GM23338 (cell line): ENCODE results near the gene CLSTN2. TPM values are rescaled to one million over a fixed set of nuclear protein-coding genes. Genes with fewer than 3 reads are reported as not detected.

Experiments
- ATAC-seq: fragments of 200-7000 bp; cut with Tn5 transposase; 3 replicates; pipeline ENCODE4 v1.9.1; 2020
- DNase-seq: peaks from one replicate; pipeline ENCODE4 v3.0.0-alpha.2; 2015; ENCODE audit warnings: low spot score
- H2AFZ ChIP-seq: fragments of 200-600 bp; sonication (generic); 2 replicates; pipeline ENCODE4 v1.8.0; 2016; ENCODE audit warnings: antibody characterized with exemption, mild to moderate bottlenecking, moderate library complexity
- H3F3A ChIP-seq: fragments of 200-600 bp; sonication (generic); replicated peaks from 2 replicates; pipeline ENCODE4 v1.8.0; 2017; ENCODE audit warnings: antibody characterized with exemption, mixed run types, low read depth
- H3K27ac ChIP-seq: fragments of 200-600 bp; sonication (generic); 2 replicates; pipeline ENCODE4 v1.6.1; 2016; ENCODE audit warnings: low read depth
- H3K27me3 ChIP-seq: fragments of 200-600 bp; sonication (generic); 2 replicates; pipeline ENCODE4 v1.8.0; 2016; ENCODE audit warnings: mild to moderate bottlenecking, mixed run types, moderate library complexity; ENCODE audit not compliant: insufficient read depth
- H3K36me3 ChIP-seq: fragments of 200-600 bp; sonication (generic); 2 replicates; pipeline ENCODE4 v1.8.0; 2016; ENCODE audit warnings: mild to moderate bottlenecking; ENCODE audit not compliant: insufficient read depth
- H3K4me1 ChIP-seq: fragments of 200-600 bp; sonication (generic); 2 replicates; pipeline ENCODE4 v1.8.0; 2016; ENCODE audit warnings: mild to moderate bottlenecking, moderate library complexity; ENCODE audit not compliant: insufficient read depth
- H3K4me2 ChIP-seq: fragments of 200-600 bp; sonication (generic); 2 replicates; pipeline ENCODE4 v1.7.1; 2017; ENCODE audit warnings: mixed run types
- H3K4me3 ChIP-seq: fragments of 200-600 bp; sonication (generic); 2 replicates; pipeline ENCODE4 v1.6.1; 2016; ENCODE audit warnings: mixed run types
- H3K79me2 ChIP-seq: fragments of 200-600 bp; sonication (generic); replicated peaks from 2 replicates; pipeline ENCODE4 v1.8.0; 2017; ENCODE audit warnings: mild to moderate bottlenecking; ENCODE audit not compliant: insufficient read depth
- H3K9me2 ChIP-seq: fragments of 200-600 bp; sonication (generic); 2 replicates; pipeline ENCODE4 v1.8.0; 2017; ENCODE audit not compliant: insufficient read depth
- H4K20me1 ChIP-seq: fragments of 200-600 bp; sonication (generic); replicated peaks from 2 replicates; pipeline ENCODE4 v1.8.0; 2017; ENCODE audit warnings: mild to moderate bottlenecking; ENCODE audit not compliant: insufficient read depth
- H3K27ac Mint-ChIP-seq: 2 replicates; pipeline ENCODE4 v1.8.0; 2020; ENCODE audit warnings: inconsistent platforms, mild to moderate bottlenecking, moderate library complexity, mixed read lengths
- H3K27me3 Mint-ChIP-seq: 3 replicates; pipeline ENCODE4 v1.8.0; 2022; ENCODE audit warnings: low read depth, mild to moderate bottlenecking, moderate library complexity, mixed read lengths, inconsistent platforms; ENCODE audit not compliant: insufficient read depth, poor library complexity
- H3K36me3 Mint-ChIP-seq: 3 replicates; pipeline ENCODE4 v1.8.0; 2021; ENCODE audit warnings: low read depth, mild to moderate bottlenecking, inconsistent platforms, moderate library complexity, mixed read lengths
- H3K4me1 Mint-ChIP-seq: 3 replicates; pipeline ENCODE4 v1.8.0; 2020; ENCODE audit warnings: mild to moderate bottlenecking, inconsistent platforms, mixed read lengths
- H3K4me3 Mint-ChIP-seq: 3 replicates; pipeline ENCODE4 v1.8.0; 2021; ENCODE audit warnings: moderate library complexity, mild to moderate bottlenecking, inconsistent platforms, mixed read lengths
- H3K9me3 Mint-ChIP-seq: 3 replicates; pipeline ENCODE4 v1.8.0; 2020; ENCODE audit warnings: moderate library complexity, mild to moderate bottlenecking, inconsistent platforms, mixed read lengths
- NANOG ChIP-seq: IDR thresholded peaks from 2 replicates; pipeline ENCODE4 v1.6.1; 2016; ENCODE audit warnings: antibody characterized with exemption, borderline replicate concordance
- POLR2AphosphoS5 ChIP-seq: IDR thresholded peaks from 2 replicates; pipeline ENCODE4 v1.6.1; 2016; ENCODE audit warnings: antibody characterized with exemption, low read depth
- STAT1 ChIP-seq: IDR thresholded peaks from one replicate; pipeline ENCODE4 v1.6.1; 2016; ENCODE audit warnings: antibody characterized with exemption; ENCODE audit not compliant: unreplicated experiment
- ZNF114 ChIP-seq: fragments of 250-450 bp; sonication (Bioruptor Pico); IDR thresholded peaks from 2 replicates; pipeline ENCODE4 v1.5.0; 2020; ENCODE audit warnings: mild to moderate bottlenecking, moderate library complexity
- ZNF331 ChIP-seq: fragments of 250-450 bp; sonication (Bioruptor Pico); IDR thresholded peaks from 2 replicates; pipeline ENCODE4 v1.5.0; 2020; ENCODE audit warnings: low read depth, mild to moderate bottlenecking, moderate library complexity
- polyA plus RNA-seq: library from polyadenylated mRNA; unstranded; fragments of >200 nt; fragmentation: Nextera tagmentation; extraction: Ambion mirVana; gene quantifications from 2 replicates; pipeline ENCODE4 v1.2.1, GENCODE V29; 2016
- total RNA-seq: library from RNA; depleted of rRNA; stranded (reverse); fragments of >200 nt; shearing (Covaris generic); gene quantifications from 2 replicates; pipeline ENCODE4 v1.2.3, GENCODE V29; 2014
- TF ChIP-seq, protein P1 (sequence below): IDR thresholded peaks from one replicate; pipeline ENCODE4 v1.6.1; 2018; ENCODE audit warnings: antibody characterized with exemption; ENCODE audit not compliant: unreplicated experiment
- TF ChIP-seq, protein P2 (sequence below): fragments of 250-450 bp; sonication (Bioruptor Pico); IDR thresholded peaks from 2 replicates; pipeline ENCODE4 v1.5.0; 2020; ENCODE audit warnings: mild to moderate bottlenecking, moderate library complexity
- TF ChIP-seq, protein P3 (sequence below): IDR thresholded peaks from 2 replicates; pipeline ENCODE4 v1.6.1; 2016; ENCODE audit warnings: antibody characterized with exemption

CLSTN2 gene
- total and polyA plus RNA-seq, 2 experiments from 2014 or later = 0.11 to 0.83 TPM

DNA sequence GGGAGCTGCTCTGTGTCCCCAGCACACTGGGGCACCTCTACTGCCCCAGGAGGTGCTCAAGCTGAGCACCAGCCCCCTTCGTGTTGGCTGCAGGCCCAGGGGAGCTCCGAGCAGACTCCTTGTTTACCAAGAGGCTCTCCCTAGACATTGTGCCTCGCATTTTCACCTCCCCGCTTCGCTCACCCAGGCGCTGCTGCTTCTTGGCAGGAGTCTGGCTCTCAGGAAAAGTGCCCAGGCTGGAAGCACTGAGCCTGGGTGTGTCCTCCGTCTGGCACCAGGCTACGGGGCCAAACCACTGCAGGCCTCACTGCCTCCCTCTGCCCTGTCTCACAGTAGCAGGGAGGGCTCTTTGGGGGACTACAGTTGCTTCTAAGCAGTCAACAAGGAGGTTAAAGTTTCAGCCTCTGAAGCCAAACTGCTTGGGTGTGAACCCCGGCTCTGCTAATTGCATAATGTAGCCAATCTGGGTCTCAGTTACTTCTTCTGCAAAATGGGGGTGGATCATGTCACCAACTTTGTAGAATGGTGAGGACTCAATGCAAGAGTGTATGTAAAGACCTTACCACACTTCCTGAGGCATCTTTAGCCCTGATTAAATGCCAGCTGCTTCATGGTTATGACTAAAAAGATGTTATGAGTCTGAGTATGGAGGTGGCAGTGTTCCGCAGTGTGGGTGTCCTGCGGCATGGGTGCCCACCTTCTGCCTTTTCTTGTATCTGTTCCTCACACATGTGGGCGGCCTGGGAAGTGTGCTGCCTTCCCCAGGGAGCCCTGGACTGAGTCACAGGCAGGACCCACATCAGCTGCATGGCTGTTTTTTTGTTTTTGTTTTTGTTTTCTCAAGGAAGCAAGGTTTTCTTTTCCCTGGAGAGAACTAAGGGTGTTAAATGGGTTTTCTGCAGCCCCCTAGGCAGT, 88.9 kb downstream of the CLSTN2 start:
- TF ChIP-seq, protein P1, sequence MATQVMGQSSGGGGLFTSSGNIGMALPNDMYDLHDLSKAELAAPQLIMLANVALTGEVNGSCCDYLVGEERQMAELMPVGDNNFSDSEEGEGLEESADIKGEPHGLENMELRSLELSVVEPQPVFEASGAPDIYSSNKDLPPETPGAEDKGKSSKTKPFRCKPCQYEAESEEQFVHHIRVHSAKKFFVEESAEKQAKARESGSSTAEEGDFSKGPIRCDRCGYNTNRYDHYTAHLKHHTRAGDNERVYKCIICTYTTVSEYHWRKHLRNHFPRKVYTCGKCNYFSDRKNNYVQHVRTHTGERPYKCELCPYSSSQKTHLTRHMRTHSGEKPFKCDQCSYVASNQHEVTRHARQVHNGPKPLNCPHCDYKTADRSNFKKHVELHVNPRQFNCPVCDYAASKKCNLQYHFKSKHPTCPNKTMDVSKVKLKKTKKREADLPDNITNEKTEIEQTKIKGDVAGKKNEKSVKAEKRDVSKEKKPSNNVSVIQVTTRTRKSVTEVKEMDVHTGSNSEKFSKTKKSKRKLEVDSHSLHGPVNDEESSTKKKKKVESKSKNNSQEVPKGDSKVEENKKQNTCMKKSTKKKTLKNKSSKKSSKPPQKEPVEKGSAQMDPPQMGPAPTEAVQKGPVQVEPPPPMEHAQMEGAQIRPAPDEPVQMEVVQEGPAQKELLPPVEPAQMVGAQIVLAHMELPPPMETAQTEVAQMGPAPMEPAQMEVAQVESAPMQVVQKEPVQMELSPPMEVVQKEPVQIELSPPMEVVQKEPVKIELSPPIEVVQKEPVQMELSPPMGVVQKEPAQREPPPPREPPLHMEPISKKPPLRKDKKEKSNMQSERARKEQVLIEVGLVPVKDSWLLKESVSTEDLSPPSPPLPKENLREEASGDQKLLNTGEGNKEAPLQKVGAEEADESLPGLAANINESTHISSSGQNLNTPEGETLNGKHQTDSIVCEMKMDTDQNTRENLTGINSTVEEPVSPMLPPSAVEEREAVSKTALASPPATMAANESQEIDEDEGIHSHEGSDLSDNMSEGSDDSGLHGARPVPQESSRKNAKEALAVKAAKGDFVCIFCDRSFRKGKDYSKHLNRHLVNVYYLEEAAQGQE = no peak
- no peak for TF ChIP-seq ZNF114
- TF ChIP-seq, protein P2, sequence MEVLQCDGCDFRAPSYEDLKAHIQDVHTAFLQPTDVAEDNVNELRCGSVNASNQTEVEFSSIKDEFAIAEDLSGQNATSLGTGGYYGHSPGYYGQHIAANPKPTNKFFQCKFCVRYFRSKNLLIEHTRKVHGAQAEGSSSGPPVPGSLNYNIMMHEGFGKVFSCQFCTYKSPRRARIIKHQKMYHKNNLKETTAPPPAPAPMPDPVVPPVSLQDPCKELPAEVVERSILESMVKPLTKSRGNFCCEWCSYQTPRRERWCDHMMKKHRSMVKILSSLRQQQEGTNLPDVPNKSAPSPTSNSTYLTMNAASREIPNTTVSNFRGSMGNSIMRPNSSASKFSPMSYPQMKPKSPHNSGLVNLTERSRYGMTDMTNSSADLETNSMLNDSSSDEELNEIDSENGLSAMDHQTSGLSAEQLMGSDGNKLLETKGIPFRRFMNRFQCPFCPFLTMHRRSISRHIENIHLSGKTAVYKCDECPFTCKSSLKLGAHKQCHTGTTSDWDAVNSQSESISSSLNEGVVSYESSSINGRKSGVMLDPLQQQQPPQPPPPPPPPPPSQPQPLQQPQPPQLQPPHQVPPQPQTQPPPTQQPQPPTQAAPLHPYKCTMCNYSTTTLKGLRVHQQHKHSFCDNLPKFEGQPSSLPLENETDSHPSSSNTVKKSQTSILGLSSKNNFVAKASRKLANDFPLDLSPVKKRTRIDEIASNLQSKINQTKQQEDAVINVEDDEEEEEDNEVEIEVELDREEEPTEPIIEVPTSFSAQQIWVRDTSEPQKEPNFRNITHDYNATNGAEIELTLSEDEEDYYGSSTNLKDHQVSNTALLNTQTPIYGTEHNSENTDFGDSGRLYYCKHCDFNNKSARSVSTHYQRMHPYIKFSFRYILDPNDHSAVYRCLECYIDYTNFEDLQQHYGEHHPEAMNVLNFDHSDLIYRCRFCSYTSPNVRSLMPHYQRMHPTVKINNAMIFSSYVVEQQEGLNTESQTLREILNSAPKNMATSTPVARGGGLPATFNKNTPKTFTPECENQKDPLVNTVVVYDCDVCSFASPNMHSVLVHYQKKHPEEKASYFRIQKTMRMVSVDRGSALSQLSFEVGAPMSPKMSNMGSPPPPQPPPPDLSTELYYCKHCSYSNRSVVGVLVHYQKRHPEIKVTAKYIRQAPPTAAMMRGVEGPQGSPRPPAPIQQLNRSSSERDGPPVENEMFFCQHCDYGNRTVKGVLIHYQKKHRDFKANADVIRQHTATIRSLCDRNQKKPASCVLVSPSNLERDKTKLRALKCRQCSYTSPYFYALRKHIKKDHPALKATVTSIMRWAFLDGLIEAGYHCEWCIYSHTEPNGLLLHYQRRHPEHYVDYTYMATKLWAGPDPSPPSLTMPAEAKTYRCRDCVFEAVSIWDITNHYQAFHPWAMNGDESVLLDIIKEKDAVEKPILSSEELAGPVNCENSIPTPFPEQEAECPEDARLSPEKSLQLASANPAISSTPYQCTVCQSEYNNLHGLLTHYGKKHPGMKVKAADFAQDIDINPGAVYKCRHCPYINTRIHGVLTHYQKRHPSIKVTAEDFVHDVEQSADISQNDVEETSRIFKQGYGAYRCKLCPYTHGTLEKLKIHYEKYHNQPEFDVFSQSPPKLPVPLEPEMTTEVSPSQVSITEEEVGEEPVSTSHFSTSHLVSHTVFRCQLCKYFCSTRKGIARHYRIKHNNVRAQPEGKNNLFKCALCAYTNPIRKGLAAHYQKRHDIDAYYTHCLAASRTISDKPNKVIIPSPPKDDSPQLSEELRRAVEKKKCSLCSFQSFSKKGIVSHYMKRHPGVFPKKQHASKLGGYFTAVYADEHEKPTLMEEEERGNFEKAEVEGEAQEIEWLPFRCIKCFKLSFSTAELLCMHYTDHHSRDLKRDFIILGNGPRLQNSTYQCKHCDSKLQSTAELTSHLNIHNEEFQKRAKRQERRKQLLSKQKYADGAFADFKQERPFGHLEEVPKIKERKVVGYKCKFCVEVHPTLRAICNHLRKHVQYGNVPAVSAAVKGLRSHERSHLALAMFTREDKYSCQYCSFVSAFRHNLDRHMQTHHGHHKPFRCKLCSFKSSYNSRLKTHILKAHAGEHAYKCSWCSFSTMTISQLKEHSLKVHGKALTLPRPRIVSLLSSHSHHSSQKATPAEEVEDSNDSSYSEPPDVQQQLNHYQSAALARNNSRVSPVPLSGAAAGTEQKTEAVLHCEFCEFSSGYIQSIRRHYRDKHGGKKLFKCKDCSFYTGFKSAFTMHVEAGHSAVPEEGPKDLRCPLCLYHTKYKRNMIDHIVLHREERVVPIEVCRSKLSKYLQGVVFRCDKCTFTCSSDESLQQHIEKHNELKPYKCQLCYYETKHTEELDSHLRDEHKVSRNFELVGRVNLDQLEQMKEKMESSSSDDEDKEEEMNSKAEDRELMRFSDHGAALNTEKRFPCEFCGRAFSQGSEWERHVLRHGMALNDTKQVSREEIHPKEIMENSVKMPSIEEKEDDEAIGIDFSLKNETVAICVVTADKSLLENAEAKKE (CRISPR knock-in tag) = no peak
- no peak for TF ChIP-seq ZNF331 (CRISPR knock-in tag)
- TF ChIP-seq STAT1 = no peak
- no peak for TF ChIP-seq POLR2AphosphoS5
- TF ChIP-seq, protein P3, sequence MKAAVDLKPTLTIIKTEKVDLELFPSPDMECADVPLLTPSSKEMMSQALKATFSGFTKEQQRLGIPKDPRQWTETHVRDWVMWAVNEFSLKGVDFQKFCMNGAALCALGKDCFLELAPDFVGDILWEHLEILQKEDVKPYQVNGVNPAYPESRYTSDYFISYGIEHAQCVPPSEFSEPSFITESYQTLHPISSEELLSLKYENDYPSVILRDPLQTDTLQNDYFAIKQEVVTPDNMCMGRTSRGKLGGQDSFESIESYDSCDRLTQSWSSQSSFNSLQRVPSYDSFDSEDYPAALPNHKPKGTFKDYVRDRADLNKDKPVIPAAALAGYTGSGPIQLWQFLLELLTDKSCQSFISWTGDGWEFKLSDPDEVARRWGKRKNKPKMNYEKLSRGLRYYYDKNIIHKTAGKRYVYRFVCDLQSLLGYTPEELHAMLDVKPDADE = no peak
- TF ChIP-seq NANOG = no peak
- H3K4me3 ChIP-seq = no peak overlapping the region
- no peaks in the 10 kb centered on the region for H3K4me1 ChIP-seq
- no peaks in the 10 kb centered on the region for H3K36me3 ChIP-seq
- DNase-seq (no peak), ATAC-seq (peak; percentile 22; the same call in 1 of the 3 replicates)
- Mint-ChIP-seq H3K27me3 (peaks cover 4% of the 10 kb centered on the region), H3K27ac (peak overlapping the region; percentile 73; the same call in 1 of the 2 replicates), H3K36me3 (no peaks in the 10 kb centered on the region; the same call in 2 of the 3 replicates), H3K4me3 (no peak overlapping the region), H3K4me1 (peaks cover 2% of the 10 kb centered on the region; the same call in 1 of the 3 replicates), H3K9me3 (no peaks in the 10 kb centered on the region)
- H2AFZ ChIP-seq = no peak overlapping the region
- H3K9me2 ChIP-seq = peaks cover 14% of the 10 kb centered on the region
- no peak overlapping the region for H3K4me2 ChIP-seq
- H4K20me1 ChIP-seq = no peaks in the 10 kb centered on the region
- H3K27ac ChIP-seq = no peak overlapping the region
- H3K79me2 ChIP-seq = no peaks in the 10 kb centered on the region
- H3F3A ChIP-seq = no peaks in the 10 kb centered on the region
- no peaks in the 10 kb centered on the region for H3K27me3 ChIP-seq
